HepG2 (cell line): ENCODE measurements around the gene ASTN2.

Experiments
- MXD4 ChIP-seq: IDR thresholded peaks from 2 replicates; pipeline ENCODE4 v1.6.1; 2016; ENCODE audit warnings: mild to moderate bottlenecking, missing biosample characterization, missing genetic modification reagents
- MYC ChIP-seq: sonication (generic); formaldehyde crosslinking; IDR thresholded peaks from 2 replicates; pipeline ENCODE4 v1.9.0; 2021; ENCODE audit warnings: missing genetic modification reagents, borderline replicate concordance
- POLR2AphosphoS5 ChIP-seq: IDR thresholded peaks from 2 replicates; pipeline ENCODE4 v1.6.1; 2012; ENCODE audit warnings: low read depth, low read length
- TF ChIP-seq, protein P1 (sequence below): sonication (generic); formaldehyde crosslinking; IDR thresholded peaks from 2 replicates; pipeline ENCODE4 v1.5.0; 2020; ENCODE audit warnings: mild to moderate bottlenecking, missing genetic modification reagents, moderate library complexity

DNA sequence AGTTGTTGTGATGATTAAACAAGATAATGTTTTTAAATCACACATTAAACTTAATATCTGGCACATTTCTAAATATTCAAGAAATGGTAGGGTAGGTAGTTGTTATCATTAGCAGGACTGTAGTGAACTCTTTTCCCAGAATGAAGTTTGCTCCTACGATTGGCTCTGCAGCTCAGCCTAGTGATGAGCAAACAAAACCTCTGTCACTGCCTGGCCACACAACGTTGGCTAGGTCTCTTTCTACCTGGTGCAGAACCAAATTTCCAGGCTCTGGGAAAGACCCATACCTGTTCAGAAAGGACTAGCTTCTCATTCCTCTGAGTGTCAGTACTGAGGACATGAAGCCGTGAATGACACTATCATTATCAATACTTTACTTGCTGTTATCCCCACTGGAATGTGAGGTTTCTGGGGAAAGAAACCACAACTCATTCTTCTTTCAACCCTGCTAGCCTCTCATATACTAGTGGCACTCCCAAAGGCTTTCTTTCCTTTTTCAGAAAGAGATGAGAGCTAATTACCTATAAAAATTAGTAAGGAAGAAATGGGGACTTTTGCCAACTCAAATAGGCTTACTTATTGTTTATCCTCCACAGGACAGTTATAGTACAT lies 947.0 kb downstream of the ASTN2 start:
- TF ChIP-seq MXD4 (CRISPR knock-in tag) = no peak
- no peak for TF ChIP-seq POLR2AphosphoS5
- TF ChIP-seq, protein P1, sequence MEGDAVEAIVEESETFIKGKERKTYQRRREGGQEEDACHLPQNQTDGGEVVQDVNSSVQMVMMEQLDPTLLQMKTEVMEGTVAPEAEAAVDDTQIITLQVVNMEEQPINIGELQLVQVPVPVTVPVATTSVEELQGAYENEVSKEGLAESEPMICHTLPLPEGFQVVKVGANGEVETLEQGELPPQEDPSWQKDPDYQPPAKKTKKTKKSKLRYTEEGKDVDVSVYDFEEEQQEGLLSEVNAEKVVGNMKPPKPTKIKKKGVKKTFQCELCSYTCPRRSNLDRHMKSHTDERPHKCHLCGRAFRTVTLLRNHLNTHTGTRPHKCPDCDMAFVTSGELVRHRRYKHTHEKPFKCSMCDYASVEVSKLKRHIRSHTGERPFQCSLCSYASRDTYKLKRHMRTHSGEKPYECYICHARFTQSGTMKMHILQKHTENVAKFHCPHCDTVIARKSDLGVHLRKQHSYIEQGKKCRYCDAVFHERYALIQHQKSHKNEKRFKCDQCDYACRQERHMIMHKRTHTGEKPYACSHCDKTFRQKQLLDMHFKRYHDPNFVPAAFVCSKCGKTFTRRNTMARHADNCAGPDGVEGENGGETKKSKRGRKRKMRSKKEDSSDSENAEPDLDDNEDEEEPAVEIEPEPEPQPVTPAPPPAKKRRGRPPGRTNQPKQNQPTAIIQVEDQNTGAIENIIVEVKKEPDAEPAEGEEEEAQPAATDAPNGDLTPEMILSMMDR = no peak
- no peak for TF ChIP-seq MYC (CRISPR knock-in tag)
